ENCODE results near the gene ARHGAP30. TPM values are rescaled to one million over a fixed set of nuclear protein-coding genes. Genes with fewer than 3 reads are reported as not detected.

ARHGAP30 gene
- total RNA-seq, 1 donor from 2014 or later, result not detected

DNA sequence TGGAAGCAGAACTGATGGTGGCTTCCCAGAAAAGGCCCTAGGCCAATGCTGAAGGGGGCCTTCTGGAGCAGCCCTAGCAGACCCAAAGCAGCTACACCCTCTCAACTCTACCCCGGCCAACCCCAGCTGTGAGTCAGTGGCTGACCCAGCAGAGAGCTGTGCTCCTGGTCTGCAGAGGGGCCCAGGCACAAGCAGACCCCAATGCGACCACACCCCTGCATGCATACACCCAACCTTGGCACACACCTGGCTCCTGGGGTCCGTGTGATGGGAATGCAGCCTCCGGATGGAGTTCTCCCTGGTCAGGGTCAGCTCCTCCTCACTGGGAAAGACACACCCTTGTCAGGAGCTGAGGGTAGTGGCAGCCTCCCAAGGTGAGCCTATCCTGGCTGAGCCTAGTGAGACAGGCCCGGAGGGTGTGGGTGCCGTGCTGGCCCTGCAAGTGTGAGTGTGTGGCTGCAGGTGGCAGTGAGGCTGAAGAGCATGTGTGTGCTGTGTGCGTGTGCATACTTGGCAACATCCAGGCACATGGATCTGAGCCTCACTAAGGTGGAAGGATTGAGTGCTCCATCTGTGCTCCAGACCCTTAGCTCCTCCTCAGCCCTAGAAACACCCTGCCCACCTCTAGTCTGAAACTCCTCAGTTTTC, 3.9 kb upstream of the ARHGAP30 start:
- Mint-ChIP-seq H3K36me3 (ENCODE audit: unreplicated experiment) (no peaks in the 10 kb centered on the region), H3K27me3 (ENCODE audit: unreplicated experiment) (peaks cover 10% of the 10 kb centered on the region), H3K4me3 (ENCODE audit: unreplicated experiment) (no peak overlapping the region), H3K9me3 (ENCODE audit: unreplicated experiment) (peaks cover 2% of the 10 kb centered on the region), H3K27ac (ENCODE audit: unreplicated experiment) (no peak overlapping the region), H3K4me1 (ENCODE audit: low read depth, unreplicated experiment) (no peaks in the 10 kb centered on the region)
- no peak for TF ChIP-seq CTCF (IDR thresholded peaks at IDR 0.05; ENCODE audit: partially characterized antibody, unreplicated experiment)
- no peak for DNase-seq

- TF ChIP-seq CTCF (IDR thresholded peaks at IDR 0.05; ENCODE audit: partially characterized antibody, unreplicated experiment), result no peak
- no peaks in the 10 kb centered on the region for H3K4me1 Mint-ChIP-seq (ENCODE audit: low read depth, unreplicated experiment)
- no peak overlapping the region for H3K27ac Mint-ChIP-seq (ENCODE audit: unreplicated experiment)
- peaks cover 11% of the 10 kb centered on the region for H3K27me3 Mint-ChIP-seq (ENCODE audit: unreplicated experiment)
- H3K9me3 Mint-ChIP-seq (ENCODE audit: unreplicated experiment), result peaks cover 2% of the 10 kb centered on the region
- H3K4me3 Mint-ChIP-seq (ENCODE audit: unreplicated experiment), result no peak overlapping the region
- H3K36me3 Mint-ChIP-seq (ENCODE audit: unreplicated experiment), result no peaks in the 10 kb centered on the region
- DNase-seq, result no peak
Measured at GRCh38 chr1:161072751-161073449, 3.2 kb upstream of the ARHGAP30 start.

DNA sequence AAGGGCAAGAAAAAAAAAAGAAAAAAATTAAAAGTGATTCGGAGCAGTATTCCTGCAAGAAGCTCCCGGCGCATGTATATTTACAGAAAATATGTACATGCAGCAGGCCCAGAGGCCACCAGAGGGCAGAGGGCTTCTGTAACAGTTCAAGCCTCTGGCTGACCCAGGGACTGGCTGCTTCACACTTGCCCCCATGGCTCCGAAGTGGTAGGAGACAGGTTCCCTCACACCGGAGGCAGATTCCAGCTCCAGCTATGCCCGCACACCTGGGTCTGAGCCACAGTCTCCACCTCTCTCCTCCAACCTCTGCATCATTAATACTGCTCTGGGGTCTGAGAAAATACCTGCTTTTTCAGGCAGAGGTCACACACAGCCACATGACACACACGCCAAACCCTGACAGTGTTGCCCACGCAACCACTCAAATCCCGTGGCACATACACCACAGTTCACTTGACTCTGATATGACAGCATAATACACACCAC, 2.2 kb upstream of the ARHGAP30 start:
- H3K4me3 Mint-ChIP-seq (ENCODE audit: unreplicated experiment), result no peak overlapping the region
- H3K27ac Mint-ChIP-seq (ENCODE audit: unreplicated experiment), result no peak overlapping the region

GRCh38 chr1:161070761-161071160, 1.1 kb upstream of the ARHGAP30 start:
- TF ChIP-seq CTCF (IDR thresholded peaks at IDR 0.05; ENCODE audit: partially characterized antibody, unreplicated experiment), result no peak
- Mint-ChIP-seq H3K4me3 (ENCODE audit: unreplicated experiment) (no peak overlapping the region), H3K9me3 (ENCODE audit: unreplicated experiment) (peaks cover 2% of the 10 kb centered on the region)

More for the DNA sequence above, 2.2 kb upstream of the ARHGAP30 start:
- Mint-ChIP-seq H3K4me1 (ENCODE audit: low read depth, unreplicated experiment) (no peaks in the 10 kb centered on the region), H3K36me3 (ENCODE audit: unreplicated experiment) (peaks cover 2% of the 10 kb centered on the region), H3K27me3 (ENCODE audit: unreplicated experiment) (peaks cover 16% of the 10 kb centered on the region), H3K9me3 (ENCODE audit: unreplicated experiment) (peaks cover 2% of the 10 kb centered on the region)
- DNase-seq, result peak; percentile 72
- peak; percentile 69 for TF ChIP-seq CTCF (IDR thresholded peaks at IDR 0.05; ENCODE audit: partially characterized antibody, unreplicated experiment)

DNA sequence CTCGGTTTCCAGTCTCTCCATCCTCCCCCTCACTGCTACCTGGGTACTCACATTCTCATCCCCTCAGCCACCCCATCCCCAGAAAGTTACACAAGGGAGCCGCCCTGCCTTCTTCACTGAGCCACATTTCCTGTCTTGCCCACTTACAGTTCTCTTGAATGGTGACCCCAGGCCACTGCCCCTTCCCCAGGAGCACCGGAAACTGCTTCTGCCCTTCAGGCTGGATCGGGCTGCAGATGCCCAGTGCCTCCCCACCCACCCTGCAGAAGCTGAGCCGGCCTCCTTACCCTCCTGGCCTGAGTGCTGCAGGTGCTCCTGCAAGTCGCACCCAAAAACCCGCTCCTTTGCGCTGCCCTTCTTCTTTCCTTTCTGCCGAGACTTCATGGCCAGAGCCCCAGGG, 450 bp downstream of the ARHGAP30 start:
- H3K27me3 Mint-ChIP-seq (ENCODE audit: unreplicated experiment), result peaks cover 13% of the 10 kb centered on the region
- H3K4me1 Mint-ChIP-seq (ENCODE audit: low read depth, unreplicated experiment), result no peaks in the 10 kb centered on the region
- no peak overlapping the region for H3K27ac Mint-ChIP-seq (ENCODE audit: unreplicated experiment)
- peaks cover 6% of the 10 kb centered on the region for H3K36me3 Mint-ChIP-seq (ENCODE audit: unreplicated experiment)
- no peak for TF ChIP-seq CTCF (IDR thresholded peaks at IDR 0.05; ENCODE audit: partially characterized antibody, unreplicated experiment)
- H3K4me3 Mint-ChIP-seq (ENCODE audit: unreplicated experiment), result no peak overlapping the region
- DNase-seq, result no peak
- H3K9me3 Mint-ChIP-seq (ENCODE audit: unreplicated experiment), result peaks cover 2% of the 10 kb centered on the region

More at GRCh38 chr1:161070761-161071160, 1.1 kb upstream of the ARHGAP30 start:
- Mint-ChIP-seq H3K4me1 (ENCODE audit: low read depth, unreplicated experiment) (no peaks in the 10 kb centered on the region), H3K36me3 (ENCODE audit: unreplicated experiment) (peaks cover 6% of the 10 kb centered on the region), H3K27me3 (ENCODE audit: unreplicated experiment) (peaks cover 15% of the 10 kb centered on the region), H3K27ac (ENCODE audit: unreplicated experiment) (no peak overlapping the region)
- no peak for DNase-seq

Data from glutamatergic neuron (in vitro differentiated cells).